ENCODE results near the gene EMILIN2. TPM values are rescaled to one million over a fixed set of nuclear protein-coding genes. Genes with fewer than 3 reads are reported as not detected.
A peak's percentile ranks its signal among the peaks of the same experiment; 100 is the strongest.
"Not testable (repeated sequence)": the region's sequence is repeated elsewhere in the genome, so short reads cannot be mapped to it uniquely, and the experiment has no call there.

The EMILIN2 gene
- total RNA-seq, 4 donors from 2014 or later: 4.3 to 11.3 (median 7.1) TPM

- no peaks in the 10 kb centered on the region for H3K36me3 ChIP-seq
- H3K4me3 ChIP-seq: no peak overlapping the region
- H3K4me1 ChIP-seq: peaks cover 48% of the 10 kb centered on the region
- TF ChIP-seq POLR2AphosphoS5 (IDR thresholded peaks at IDR 0.05) (no peak), POLR2A (IDR thresholded peaks at IDR 0.05) (no peak), EP300 (IDR thresholded peaks at IDR 0.05) (no peak), CTCF (IDR thresholded peaks at IDR 0.05) (no peak)
- DNase-seq (ENCODE audit: low spot score in 2 of 2): peak in 1 of 2 donors; percentile 1
- 89% methylated on average over 8 of the region's 8 CpGs for WGBS
- H3K27ac ChIP-seq: no peak overlapping the region
- peaks cover 40% of the 10 kb centered on the region for H3K27me3 ChIP-seq
- H3K9me3 ChIP-seq: no peaks in the 10 kb centered on the region
Observed at GRCh38 chr18:2851771-2852170, 5.0 kb downstream of the EMILIN2 start.

- H3K27ac ChIP-seq, H3K9me3 ChIP-seq, H3K4me3 ChIP-seq, H3K36me3 ChIP-seq: not testable (repeated sequence)
- Histone ChIP-seq H3K4me1 (peaks cover 50% of the 10 kb centered on the region), H3K27me3 (peaks cover 33% of the 10 kb centered on the region)
- WGBS: 90% methylated on average over 12 of the region's 12 CpGs
- peak in 1 of 2 donors; percentile 20 for DNase-seq (ENCODE audit: low spot score in 2 of 2)
Observed at GRCh38 chr18:2852460-2852859, 5.7 kb downstream of the EMILIN2 start.

- H3K27me3 ChIP-seq: peaks cover 24% of the 10 kb centered on the region
- TF ChIP-seq EP300 (IDR thresholded peaks at IDR 0.05): no peak
- TF ChIP-seq POLR2AphosphoS5 (IDR thresholded peaks at IDR 0.05): no peak
- no peak for TF ChIP-seq POLR2A (IDR thresholded peaks at IDR 0.05)
- TF ChIP-seq CTCF (IDR thresholded peaks at IDR 0.05): no peak
- H3K36me3 ChIP-seq: no peaks in the 10 kb centered on the region
- 92% methylated on average over 16 of the region's 18 CpGs for WGBS
- peak in 1 of 2 donors; percentile 76 for DNase-seq (ENCODE audit: low spot score in 2 of 2)
- H3K27ac ChIP-seq: no peak overlapping the region
- H3K9me3 ChIP-seq: no peaks in the 10 kb centered on the region
- peaks cover 45% of the 10 kb centered on the region for H3K4me1 ChIP-seq
- H3K4me3 ChIP-seq: no peak overlapping the region
Observed at GRCh38 chr18:2853173-2853925, 6.5 kb downstream of the EMILIN2 start.

GRCh38 chr18:2853926-2854664 is 7.3 kb downstream of the EMILIN2 start:
- DNase-seq (ENCODE audit: low spot score in 2 of 2): peak in 1 of 2 donors; percentile 49
- Histone ChIP-seq H3K27me3 (peaks cover 17% of the 10 kb centered on the region), H3K9me3 (no peaks in the 10 kb centered on the region), H3K4me3 (no peak overlapping the region), H3K4me1 (peaks cover 39% of the 10 kb centered on the region), H3K36me3 (no peaks in the 10 kb centered on the region), H3K27ac (peak overlapping the region; percentile 64)
- 52% methylated on average over 7 of the region's 7 CpGs for WGBS
- TF ChIP-seq CTCF (IDR thresholded peaks at IDR 0.05): no peak

GRCh38 chr18:2854875-2855274 is 8.1 kb downstream of the EMILIN2 start:
- WGBS: 33% methylated on average over 6 of the region's 6 CpGs
- peak in 1 of 2 donors; percentile 75 for DNase-seq (ENCODE audit: low spot score in 2 of 2)
- no peaks in the 10 kb centered on the region for H3K36me3 ChIP-seq
- no peaks in the 10 kb centered on the region for H3K9me3 ChIP-seq
- H3K4me3 ChIP-seq: no peak overlapping the region
- H3K4me1 ChIP-seq: peaks cover 38% of the 10 kb centered on the region
- peaks cover 11% of the 10 kb centered on the region for H3K27me3 ChIP-seq
- peak overlapping the region; percentile 64 for H3K27ac ChIP-seq
- TF ChIP-seq POLR2AphosphoS5 (IDR thresholded peaks at IDR 0.05): no peak
- no peak for TF ChIP-seq CTCF (IDR thresholded peaks at IDR 0.05)
- TF ChIP-seq EP300 (IDR thresholded peaks at IDR 0.05): no peak
- no peak for TF ChIP-seq POLR2A (IDR thresholded peaks at IDR 0.05)
